ENCODE data around the gene SH3PXD2B. TPM values are rescaled to one million over a fixed set of nuclear protein-coding genes. Genes with fewer than 3 reads are reported as not detected.

SH3PXD2B gene
- total and polyA plus RNA-seq, 2 donors (not counting 1 experiment from before 2014, with no cell fraction given): not detected

DNA sequence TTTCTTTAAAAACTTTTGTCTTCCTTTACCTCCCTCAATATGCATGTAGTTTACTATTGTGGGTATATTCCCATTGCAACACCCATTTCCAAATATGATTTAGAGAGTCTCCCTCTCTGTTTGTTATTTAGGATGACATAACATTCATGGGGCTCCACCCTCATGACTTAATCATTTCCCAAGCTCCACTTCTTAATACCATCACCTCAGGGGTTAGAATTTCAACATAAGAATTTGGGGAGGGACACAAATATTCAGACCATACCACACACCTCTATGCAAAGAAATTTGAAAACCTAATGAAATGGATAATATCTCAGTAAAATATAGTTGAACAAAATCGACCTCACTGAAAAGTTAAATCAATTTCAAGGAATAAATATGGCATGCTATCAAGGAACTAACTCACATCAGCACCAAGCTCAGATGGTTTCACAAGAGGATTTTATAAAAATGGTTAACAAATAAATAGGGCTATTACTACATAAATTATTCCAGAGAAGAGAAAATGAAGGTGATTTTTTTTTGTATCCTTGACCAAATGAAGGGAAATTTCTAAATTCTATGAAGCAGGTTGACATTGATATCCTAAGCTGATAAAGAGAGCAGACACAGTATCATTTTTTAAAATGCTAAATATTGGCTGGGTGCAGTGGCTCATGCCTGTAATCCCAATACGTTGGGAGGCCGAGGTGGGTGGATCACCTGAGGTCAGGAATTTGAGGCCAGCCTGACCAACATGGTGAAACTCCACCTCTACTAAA, 150.6 kb downstream of the SH3PXD2B start:
- Mint-ChIP-seq H3K9me3 (ENCODE audit: insufficient read depth) (peaks cover 2% of the 10 kb centered on the region), H3K4me1 (no peaks in the 10 kb centered on the region), H3K4me3 (no peak overlapping the region), H3K27ac (no peak overlapping the region), H3K27me3 (peaks cover 18% of the 10 kb centered on the region)
- H3K9ac ChIP-seq (ENCODE audit: low read length): no peak overlapping the region
- no CpG with 5 or more reads among the region's 3 CpGs for WGBS (ENCODE audit: insufficient coverage)
- no peaks in the 10 kb centered on the region for H3K36me3 ChIP-seq (replicated peaks in 1 of 2; ENCODE audit: control extremely low read depth in 1 of 2, control insufficient read depth in 1 of 2, extremely low read depth in 1 of 2, insufficient read depth in 2 of 2, low read length in 1 of 2)
- no peak overlapping the region for H3K27ac ChIP-seq (ENCODE audit: low read length in 2 of 2)
- DNase-seq (no peak), ATAC-seq (ENCODE audit: low read depth) (no peak)
- intact Hi-C loops (cut with micrococcal nuclease): no loop called here
- no peak overlapping the region for H3K4me3 ChIP-seq (ENCODE audit: control extremely low read depth in 1 of 5, extremely low read depth in 1 of 5, insufficient read depth in 1 of 5, low read depth in 2 of 5, low read length in 4 of 5)
- CTCF ChIA-PET: no interaction called here
- H2AFZ ChIP-seq (ENCODE audit: insufficient read depth, low read depth, low read length, poor library complexity, severe bottlenecking): no peak overlapping the region
- no peaks in the 10 kb centered on the region for H3K79me2 ChIP-seq (ENCODE audit: control insufficient read depth, insufficient read depth, low read length)
- POLR2A ChIA-PET: interaction anchor here (0.7 kb wide), 1 partner anchor 21 kb away, joined by 5 read pairs; no protein-coding TSS in a partner anchor
- TF ChIP-seq, protein P1, sequence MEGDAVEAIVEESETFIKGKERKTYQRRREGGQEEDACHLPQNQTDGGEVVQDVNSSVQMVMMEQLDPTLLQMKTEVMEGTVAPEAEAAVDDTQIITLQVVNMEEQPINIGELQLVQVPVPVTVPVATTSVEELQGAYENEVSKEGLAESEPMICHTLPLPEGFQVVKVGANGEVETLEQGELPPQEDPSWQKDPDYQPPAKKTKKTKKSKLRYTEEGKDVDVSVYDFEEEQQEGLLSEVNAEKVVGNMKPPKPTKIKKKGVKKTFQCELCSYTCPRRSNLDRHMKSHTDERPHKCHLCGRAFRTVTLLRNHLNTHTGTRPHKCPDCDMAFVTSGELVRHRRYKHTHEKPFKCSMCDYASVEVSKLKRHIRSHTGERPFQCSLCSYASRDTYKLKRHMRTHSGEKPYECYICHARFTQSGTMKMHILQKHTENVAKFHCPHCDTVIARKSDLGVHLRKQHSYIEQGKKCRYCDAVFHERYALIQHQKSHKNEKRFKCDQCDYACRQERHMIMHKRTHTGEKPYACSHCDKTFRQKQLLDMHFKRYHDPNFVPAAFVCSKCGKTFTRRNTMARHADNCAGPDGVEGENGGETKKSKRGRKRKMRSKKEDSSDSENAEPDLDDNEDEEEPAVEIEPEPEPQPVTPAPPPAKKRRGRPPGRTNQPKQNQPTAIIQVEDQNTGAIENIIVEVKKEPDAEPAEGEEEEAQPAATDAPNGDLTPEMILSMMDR (IDR thresholded peaks at IDR 0.05): no peak
- no peak for TF ChIP-seq EZH2 (IDR thresholded peaks at IDR 0.05; ENCODE audit: borderline replicate concordance, insufficient read depth, low read depth, low read length, poor library complexity, severe bottlenecking)
- H3K9me3 ChIP-seq (ENCODE audit: control extremely low read depth in 1 of 3, control insufficient read depth in 2 of 3, insufficient read depth in 1 of 3, low read length in 2 of 3): peaks cover 1 to 9% (median 7%) of the 10 kb centered on the region in 3 donors
- H4K20me1 ChIP-seq (ENCODE audit: control insufficient read depth, insufficient read depth, low read length, poor library complexity, severe bottlenecking): no peaks in the 10 kb centered on the region
- H3K27me3 ChIP-seq (replicated peaks in 1 of 4; ENCODE audit: control extremely low read depth in 1 of 4, control insufficient read depth in 3 of 4, insufficient read depth in 4 of 4, low read length in 3 of 4): peaks cover 0 to 3% (median 0%) of the 10 kb centered on the region in 4 experiments
- no peaks in the 10 kb centered on the region for H3K4me1 ChIP-seq (ENCODE audit: control insufficient read depth in 2 of 2, insufficient read depth in 2 of 2, low read length in 2 of 2)
- no peak overlapping the region for H3K4me2 ChIP-seq (replicated peaks; ENCODE audit: low read depth, low read length, poor library complexity, severe bottlenecking)

- intact Hi-C loops (cut with micrococcal nuclease): no loop called here
- no peak for ATAC-seq (ENCODE audit: low read depth)
- Mint-ChIP-seq H3K4me1 (no peaks in the 10 kb centered on the region), H3K4me3 (no peak overlapping the region), H3K27me3 (peaks cover 18% of the 10 kb centered on the region), H3K27ac (no peak overlapping the region), H3K9me3 (ENCODE audit: insufficient read depth) (peaks cover 2% of the 10 kb centered on the region)
- H3K79me2 ChIP-seq (ENCODE audit: control insufficient read depth, insufficient read depth, low read length): no peaks in the 10 kb centered on the region
- DNase-seq: no peak
- H4K20me1 ChIP-seq (ENCODE audit: control insufficient read depth, insufficient read depth, low read length, poor library complexity, severe bottlenecking): no peaks in the 10 kb centered on the region
- H3K9ac ChIP-seq (ENCODE audit: low read length): no peak overlapping the region
- ChIA-PET POLR2A (interaction anchor here (0.7 kb wide), 1 partner anchor 20 kb away, joined by 5 read pairs; no protein-coding TSS in a partner anchor), CTCF (no interaction called here)
- no peak overlapping the region for H3K27ac ChIP-seq (ENCODE audit: low read length in 2 of 2)
- peaks cover 0 to 3% (median 0%) of the 10 kb centered on the region in 4 experiments for H3K27me3 ChIP-seq (replicated peaks in 1 of 4; ENCODE audit: control extremely low read depth in 1 of 4, control insufficient read depth in 3 of 4, insufficient read depth in 4 of 4, low read length in 3 of 4)
- H3K4me3 ChIP-seq (ENCODE audit: control extremely low read depth in 1 of 5, extremely low read depth in 1 of 5, insufficient read depth in 1 of 5, low read depth in 2 of 5, low read length in 4 of 5): no peak overlapping the region
- H3K9me3 ChIP-seq (ENCODE audit: control extremely low read depth in 1 of 3, control insufficient read depth in 2 of 3, insufficient read depth in 1 of 3, low read length in 2 of 3): peaks cover 1 to 9% (median 7%) of the 10 kb centered on the region in 3 donors
- H3K4me1 ChIP-seq (ENCODE audit: control insufficient read depth in 2 of 2, insufficient read depth in 2 of 2, low read length in 2 of 2): no peaks in the 10 kb centered on the region
- WGBS (ENCODE audit: insufficient coverage): 90% methylated on average over 5 of the region's 5 CpGs
- H3K4me2 ChIP-seq (replicated peaks; ENCODE audit: low read depth, low read length, poor library complexity, severe bottlenecking): no peak overlapping the region
- TF ChIP-seq EZH2 (IDR thresholded peaks at IDR 0.05; ENCODE audit: borderline replicate concordance, insufficient read depth, low read depth, low read length, poor library complexity, severe bottlenecking): no peak
- TF ChIP-seq, protein P1 (IDR thresholded peaks at IDR 0.05): no peak
- no peaks in the 10 kb centered on the region for H3K36me3 ChIP-seq (replicated peaks in 1 of 2; ENCODE audit: control extremely low read depth in 1 of 2, control insufficient read depth in 1 of 2, extremely low read depth in 1 of 2, insufficient read depth in 2 of 2, low read length in 1 of 2)
- no peak overlapping the region for H2AFZ ChIP-seq (ENCODE audit: insufficient read depth, low read depth, low read length, poor library complexity, severe bottlenecking)
Measured at GRCh38 chr5:172303162-172303561, 151.2 kb downstream of the SH3PXD2B start.

Data from B cell (primary cell).